GM21447 (cell line): ENCODE data around the gene B3GNT9.

ENCODE experiments used
- ATAC-seq: cut with Tn5 transposase; IDR thresholded peaks from one replicate; pipeline ENCODE4 v1.9.1; 2021; ENCODE audit not compliant: unreplicated experiment

The B3GNT9 gene

GRCh38 chr16:67115639-67116038 is 35.2 kb downstream of the B3GNT9 start:
- ATAC-seq = no peak

GRCh38 chr16:67114793-67115192 is 36.0 kb downstream of the B3GNT9 start:
- no peak for ATAC-seq

- ATAC-seq = no peak
Observed at GRCh38 chr16:67112591-67113399, 38.0 kb downstream of the B3GNT9 start.

- ATAC-seq = no peak
Observed at GRCh38 chr16:67111951-67112444, 38.8 kb downstream of the B3GNT9 start.

GRCh38 chr16:67109407-67110135 is 41.2 kb downstream of the B3GNT9 start, which contains the start of gene PHAF1:
Gene PHAF1, plus strand, starts transcription at chr16:67109941. Its CDS starts 235 bp downstream, at chr16:67110176.
- ATAC-seq = peak; percentile 75

- no peak for ATAC-seq
Observed at GRCh38 chr16:67108931-67109406, 41.8 kb downstream of the B3GNT9 start.

- ATAC-seq = no peak
Observed at GRCh38 chr16:67108489-67108888, 42.3 kb downstream of the B3GNT9 start.

GRCh38 chr16:67105881-67106280 is 44.9 kb downstream of the B3GNT9 start:
- ATAC-seq = no peak

GRCh38 chr16:67105246-67105645 is 45.6 kb downstream of the B3GNT9 start:
- ATAC-seq = no peak

GRCh38 chr16:67104845-67105244 is 46.0 kb downstream of the B3GNT9 start:
- ATAC-seq = no peak

GRCh38 chr16:67104061-67104460 is 46.7 kb downstream of the B3GNT9 start:
- no peak for ATAC-seq

GRCh38 chr16:67101311-67102082 is 49.3 kb downstream of the B3GNT9 start:
- ATAC-seq = no peak

- no peak for ATAC-seq
Observed at GRCh38 chr16:67100569-67101310, 50.1 kb downstream of the B3GNT9 start.

GRCh38 chr16:67098599-67098998 is 52.2 kb downstream of the B3GNT9 start:
- ATAC-seq = no peak
